Caco-2 (cell line): ENCODE data around the gene MIOS. TPM values are rescaled to one million over a fixed set of nuclear protein-coding genes. Genes with fewer than 3 reads are reported as not detected.
A peak's percentile ranks its signal among the peaks of the same experiment; 100 is the strongest.

Experiments
- BruUV-seq: library from RNA; stranded (reverse); fragments of 400-500 nt; replicated peaks from 2 replicates; lab custom pipeline; 2021; lab: Mats Ljungman, UMichigan
- CTCF ChIA-PET: fragments of 300-600 bp; sonication (Branson Sonifier 250); formaldehyde crosslinking; loops from one replicate; lab custom pipeline; 2022; ENCODE audit warnings: antibody characterized with exemption; lab: Charles Lee
- POLR2A ChIA-PET: fragments of 300-600 bp; sonication (Branson Sonifier 250); formaldehyde crosslinking; loops from one replicate; lab custom pipeline; 2022; ENCODE audit warnings: antibody characterized with exemption; lab: Charles Lee
- DNase-seq, 2 experiments: peaks; one replicate each; pipeline versions ENCODE4 v3.0.0 to v3.0.0-alpha.2; 2020 to 2022
- H3K27me3 ChIP-seq: replicated peaks from 2 replicates; pipeline ENCODE4 v1.6.0; 2011; ENCODE audit warnings: low read length; ENCODE audit not compliant: control insufficient read depth, insufficient read depth
- H3K36me3 ChIP-seq: 2 replicates; pipeline ENCODE4 v1.5.1; 2011; ENCODE audit warnings: low read length; ENCODE audit not compliant: control insufficient read depth, insufficient read depth
- H3K4me1 ChIP-seq: fragments of 250-450 bp; sonication (Bioruptor Pico); 2 replicates; pipeline ENCODE4 v1.5.1; 2020; ENCODE audit warnings: mild to moderate bottlenecking
- H3K4me3 ChIP-seq: 2 replicates; pipeline ENCODE4 v1.5.1; 2011; ENCODE audit warnings: low read depth, mild to moderate bottlenecking, control low read depth, low read length
- H3K9me3 ChIP-seq: fragments of 250-450 bp; sonication (Bioruptor Pico); 2 replicates; pipeline ENCODE4 v1.5.1; 2020; ENCODE audit warnings: mild to moderate bottlenecking, moderate library complexity
- H3K27ac Mint-ChIP-seq: one replicate; pipeline ENCODE4 v1.8.0; 2022; ENCODE audit warnings: mixed read lengths; ENCODE audit not compliant: unreplicated experiment
- H3K27me3 Mint-ChIP-seq: one replicate; pipeline ENCODE4 v1.8.0; 2022; ENCODE audit warnings: mixed read lengths; ENCODE audit not compliant: insufficient read depth, unreplicated experiment
- H3K36me3 Mint-ChIP-seq: one replicate; pipeline ENCODE4 v1.8.0; 2022; ENCODE audit warnings: mild to moderate bottlenecking, mixed read lengths; ENCODE audit not compliant: insufficient read depth, unreplicated experiment
- H3K4me1 Mint-ChIP-seq: one replicate; pipeline ENCODE4 v1.8.0; 2022; ENCODE audit warnings: low read depth, mixed read lengths; ENCODE audit not compliant: unreplicated experiment
- H3K4me3 Mint-ChIP-seq: one replicate; pipeline ENCODE4 v1.8.0; 2022; ENCODE audit warnings: mild to moderate bottlenecking, moderate library complexity, mixed read lengths; ENCODE audit not compliant: unreplicated experiment
- H3K9me3 Mint-ChIP-seq: one replicate; pipeline ENCODE4 v1.8.0; 2022; ENCODE audit warnings: mixed read lengths; ENCODE audit not compliant: unreplicated experiment
- intact Hi-C: fragments of 100-400 bp; cut with micrococcal nuclease; formaldehyde crosslinking; loops from one replicate; pipeline ENCODE4 v1.10.0; 2022; ENCODE audit not compliant: unreplicated experiment
- total RNA-seq: library from RNA; stranded (reverse); gene quantifications from 2 replicates; pipeline ENCODE4 v1.2.3, GENCODE V29; 2022
- TF ChIP-seq, protein P1 (sequence below), 2 experiments: fragments of 200-600 bp in 1 of 2; IDR thresholded peaks; 1 replicate in 1 of 2; 2 replicates in 1 of 2; pipeline versions ENCODE4 v1.5.1 to v1.8.0; 2011 to 2022; ENCODE audit warnings: antibody characterized with exemption in 1 of 2, control low read depth in 1 of 2, inconsistent platforms in 1 of 2, low read depth in 1 of 2, low read length in 1 of 2, mild to moderate bottlenecking in 1 of 2, moderate library complexity in 1 of 2; ENCODE audit not compliant: insufficient read depth in 1 of 2, severe bottlenecking in 1 of 2, unreplicated experiment in 1 of 2

MIOS gene
- total RNA-seq, 1 experiment from 2014 or later = 37.3 TPM

DNA sequence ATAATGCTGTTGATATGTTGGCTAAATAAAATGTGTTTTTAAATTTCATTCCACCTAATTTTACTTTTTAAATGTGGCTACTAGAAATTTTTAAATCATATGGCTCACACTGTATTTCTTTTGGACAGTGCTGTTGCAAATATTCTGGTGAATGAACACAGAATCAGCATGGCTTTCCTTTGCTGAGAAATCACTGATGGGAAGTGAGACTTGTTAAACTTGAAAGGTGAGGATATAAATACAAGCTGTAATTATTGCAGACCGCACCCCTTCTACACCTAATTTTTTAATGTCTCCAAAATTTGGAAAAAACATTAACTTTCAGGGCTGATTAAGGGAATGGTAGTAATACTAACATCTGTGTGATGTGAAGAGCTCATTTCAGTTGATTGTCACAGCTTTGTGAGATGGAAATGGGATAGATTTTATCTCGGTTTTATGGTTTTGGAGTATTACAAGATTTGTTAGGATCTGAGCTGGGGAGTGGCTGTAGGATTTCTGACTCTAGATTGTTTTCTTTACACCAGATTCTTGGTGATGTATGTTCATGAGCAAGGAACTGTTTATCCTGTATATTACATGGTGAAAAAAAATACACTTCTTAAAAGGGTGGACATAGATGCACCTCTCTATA is 1.3 kb downstream of the MIOS start:
- H3K9me3 ChIP-seq = no peaks in the 10 kb centered on the region
- H3K27me3 Mint-ChIP-seq = no peaks in the 10 kb centered on the region
- no peak overlapping the region for H3K27ac Mint-ChIP-seq
- peaks cover 20% of the 10 kb centered on the region for H3K4me1 Mint-ChIP-seq
- intact Hi-C loops = loop anchor here (10.0 kb wide), 4 partner anchors 427 to 727 kb away; no protein-coding TSS in a partner anchor
- H3K27me3 ChIP-seq = no peaks in the 10 kb centered on the region
- BruUV-seq = TSS peak; percentile 37
- H3K4me3 ChIP-seq = peak overlapping the region; percentile 53
- H3K36me3 ChIP-seq = 0 out of 2 replicates have a peak, but pooled peaks cover 1% of the 10 kb centered on the region
- TF ChIP-seq, protein P1, sequence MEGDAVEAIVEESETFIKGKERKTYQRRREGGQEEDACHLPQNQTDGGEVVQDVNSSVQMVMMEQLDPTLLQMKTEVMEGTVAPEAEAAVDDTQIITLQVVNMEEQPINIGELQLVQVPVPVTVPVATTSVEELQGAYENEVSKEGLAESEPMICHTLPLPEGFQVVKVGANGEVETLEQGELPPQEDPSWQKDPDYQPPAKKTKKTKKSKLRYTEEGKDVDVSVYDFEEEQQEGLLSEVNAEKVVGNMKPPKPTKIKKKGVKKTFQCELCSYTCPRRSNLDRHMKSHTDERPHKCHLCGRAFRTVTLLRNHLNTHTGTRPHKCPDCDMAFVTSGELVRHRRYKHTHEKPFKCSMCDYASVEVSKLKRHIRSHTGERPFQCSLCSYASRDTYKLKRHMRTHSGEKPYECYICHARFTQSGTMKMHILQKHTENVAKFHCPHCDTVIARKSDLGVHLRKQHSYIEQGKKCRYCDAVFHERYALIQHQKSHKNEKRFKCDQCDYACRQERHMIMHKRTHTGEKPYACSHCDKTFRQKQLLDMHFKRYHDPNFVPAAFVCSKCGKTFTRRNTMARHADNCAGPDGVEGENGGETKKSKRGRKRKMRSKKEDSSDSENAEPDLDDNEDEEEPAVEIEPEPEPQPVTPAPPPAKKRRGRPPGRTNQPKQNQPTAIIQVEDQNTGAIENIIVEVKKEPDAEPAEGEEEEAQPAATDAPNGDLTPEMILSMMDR (IDR thresholded peaks at IDR 0.05; ENCODE audit: insufficient read depth in 1 of 2, low read depth in 1 of 2, low read length in 1 of 2, severe bottlenecking in 1 of 2, unreplicated experiment in 1 of 2) = no peak
- DNase-seq = no peak
- CTCF ChIA-PET = no interaction called here
- peaks cover 12% of the 10 kb centered on the region for H3K9me3 Mint-ChIP-seq
- POLR2A ChIA-PET = interaction anchor here (1.5 kb wide), 1 partner anchor 73 kb away, joined by 4 read pairs; the partner anchor contains the start of gene UMAD1
- peaks cover 14% of the 10 kb centered on the region for H3K36me3 Mint-ChIP-seq
- peaks cover 32% of the 10 kb centered on the region for H3K4me1 ChIP-seq
- no peak overlapping the region for H3K4me3 Mint-ChIP-seq

- intact Hi-C loops = loop anchor here (10.0 kb wide), 4 partner anchors 426 to 726 kb away; no protein-coding TSS in a partner anchor
- Mint-ChIP-seq H3K27me3 (no peaks in the 10 kb centered on the region), H3K9me3 (peaks cover 12% of the 10 kb centered on the region), H3K4me3 (no peak overlapping the region), H3K27ac (no peak overlapping the region), H3K4me1 (peaks cover 16% of the 10 kb centered on the region), H3K36me3 (peaks cover 14% of the 10 kb centered on the region)
- BruUV-seq = no TSS peak
- no peak for DNase-seq
- TF ChIP-seq, protein P1 (IDR thresholded peaks at IDR 0.05; ENCODE audit: insufficient read depth in 1 of 2, low read depth in 1 of 2, low read length in 1 of 2, severe bottlenecking in 1 of 2, unreplicated experiment in 1 of 2) = no peak
- Histone ChIP-seq H3K9me3 (no peaks in the 10 kb centered on the region), H3K4me1 (peaks cover 27% of the 10 kb centered on the region), H3K36me3 (0 out of 2 replicates have a peak, but pooled peaks cover 1% of the 10 kb centered on the region), H3K27me3 (no peaks in the 10 kb centered on the region), H3K4me3 (no peak overlapping the region)
- ChIA-PET CTCF (no interaction called here), POLR2A (interaction anchor here (1.5 kb wide), 1 partner anchor 72 kb away, joined by 4 read pairs; the partner anchor contains the start of gene UMAD1)
Observed at GRCh38 chr7:7568553-7568952, 1.9 kb downstream of the MIOS start.

- no peak for DNase-seq
- intact Hi-C loops = loop anchor here (10.0 kb wide), 4 partner anchors 426 to 726 kb away; no protein-coding TSS in a partner anchor
- BruUV-seq = no TSS peak
- Mint-ChIP-seq H3K4me3 (no peak overlapping the region), H3K27me3 (no peaks in the 10 kb centered on the region), H3K36me3 (peaks cover 14% of the 10 kb centered on the region), H3K27ac (no peak overlapping the region), H3K4me1 (peaks cover 14% of the 10 kb centered on the region), H3K9me3 (peaks cover 12% of the 10 kb centered on the region)
- Histone ChIP-seq H3K36me3 (0 out of 2 replicates have a peak, but pooled peaks cover 1% of the 10 kb centered on the region), H3K4me1 (peaks cover 21% of the 10 kb centered on the region), H3K27me3 (no peaks in the 10 kb centered on the region), H3K9me3 (no peaks in the 10 kb centered on the region), H3K4me3 (no peak overlapping the region)
- CTCF ChIA-PET = no interaction called here
- TF ChIP-seq, protein P1 (IDR thresholded peaks at IDR 0.05; ENCODE audit: insufficient read depth in 1 of 2, low read depth in 1 of 2, low read length in 1 of 2, severe bottlenecking in 1 of 2, unreplicated experiment in 1 of 2) = no peak
- POLR2A ChIA-PET = no interaction called here
Observed at GRCh38 chr7:7569081-7569527, 2.4 kb downstream of the MIOS start.
